SK-N-SH (cell line): ENCODE results near the gene ADAMTSL5. TPM values are rescaled to one million over a fixed set of nuclear protein-coding genes. Genes with fewer than 3 reads are reported as not detected.

Experiments used
- CTCF ChIA-PET: fragments of 300-600, 350-600 bp; formaldehyde crosslinking; extraction: SDS; loops from one replicate; lab custom pipeline; 2021; lab: Yijun Ruan, JAX
- POLR2A ChIA-PET: fragments of 350-600 bp; sonication (Branson Sonifier 250); formaldehyde crosslinking; extraction: SDS; loops from one replicate; lab custom pipeline; 2020; ENCODE audit warnings: antibody characterized with exemption, inconsistent platforms; lab: Yijun Ruan, JAX
- DNase-seq: peaks from one replicate; pipeline ENCODE4 v3.0.0; 2012
- H2AFZ ChIP-seq: fragments of 200-600 bp; sonication (generic); 2 replicates; pipeline ENCODE4 v1.8.1; 2016; ENCODE audit warnings: antibody characterized with exemption, mild to moderate bottlenecking, low read depth
- H3F3A ChIP-seq: fragments of 200-600 bp; sonication (generic); replicated peaks from 2 replicates; pipeline ENCODE3; 2016; ENCODE audit warnings: antibody characterized with exemption, mild to moderate bottlenecking; ENCODE audit not compliant: insufficient read depth
- H3K27ac ChIP-seq, 2 experiments: fragments of 200-500 bp in 1 of 2; fragments of 200-600 bp in 1 of 2; sonication (Bioruptor generic) in 1 of 2; sonication (generic), shearing (Covaris generic) in 1 of 2; 2 replicates each; pipeline versions ENCODE4 v1.5.1 to v1.6.1; 2014 to 2016; ENCODE audit warnings: low read depth in 2 of 2, inconsistent platforms in 1 of 2, low read length in 1 of 2, mild to moderate bottlenecking in 1 of 2, mixed read lengths in 1 of 2
- H3K27me3 ChIP-seq: fragments of 200-600 bp; sonication (generic), shearing (Covaris generic); 2 replicates; pipeline ENCODE4 v1.6.1; 2016; ENCODE audit warnings: mixed run types; ENCODE audit not compliant: insufficient read depth
- H3K36me3 ChIP-seq, 2 experiments: fragments of 200-500 bp in 1 of 2; fragments of 200-600 bp in 1 of 2; sonication (Bioruptor generic) in 1 of 2; sonication (generic) in 1 of 2; replicated peaks in 1 of 2; 2 replicates each; pipeline versions ENCODE3 to v1.5.1; 2014 to 2016; ENCODE audit warnings: low read length in 1 of 2, mild to moderate bottlenecking in 1 of 2; ENCODE audit not compliant: insufficient read depth in 2 of 2, control insufficient read depth in 1 of 2
- H3K4me1 ChIP-seq, 2 experiments: fragments of 200-500 bp in 1 of 2; fragments of 200-600 bp in 1 of 2; sonication (Bioruptor generic) in 1 of 2; sonication (generic), shearing (Covaris generic) in 1 of 2; 2 replicates each; pipeline versions ENCODE4 v1.5.1 to v1.6.1; 2014 to 2016; ENCODE audit warnings: low read depth in 1 of 2, low read length in 1 of 2, mixed run types in 1 of 2; ENCODE audit not compliant: insufficient read depth in 2 of 2, control insufficient read depth in 1 of 2
- H3K4me2 ChIP-seq: fragments of 200-600 bp; sonication (generic), shearing (Covaris generic); 2 replicates; pipeline ENCODE4 v1.6.1; 2017; ENCODE audit warnings: mixed run types
- H3K4me3 ChIP-seq, 2 experiments: fragments of 200-500 bp in 1 of 2; fragments of 200-600 bp in 1 of 2; sonication (Bioruptor generic) in 1 of 2; sonication (generic), shearing (Covaris generic) in 1 of 2; 2 replicates each; pipeline versions ENCODE4 v1.5.1 to v1.8.1; 2014 to 2016; ENCODE audit warnings: low read depth in 2 of 2, inconsistent platforms in 1 of 2, low read length in 1 of 2, mild to moderate bottlenecking in 1 of 2, mixed read lengths in 1 of 2, moderate library complexity in 1 of 2
- H3K79me2 ChIP-seq: fragments of 200-600 bp; sonication (generic); 2 replicates; pipeline ENCODE4 v1.8.1; 2017; ENCODE audit warnings: mild to moderate bottlenecking; ENCODE audit not compliant: insufficient read depth
- H3K9ac ChIP-seq: fragments of 200-600 bp; sonication (generic); 2 replicates; pipeline ENCODE4 v1.6.1; 2017; ENCODE audit warnings: mixed run types
- H3K9me2 ChIP-seq: fragments of 200-600 bp; sonication (generic); 2 replicates; pipeline ENCODE4 v1.6.1; 2017; ENCODE audit warnings: mixed run types
- H3K9me3 ChIP-seq: fragments of 200-600 bp; sonication (generic); 2 replicates; pipeline ENCODE4 v1.6.1; 2017; ENCODE audit warnings: mixed run types, mild to moderate bottlenecking, moderate library complexity
- H4K20me1 ChIP-seq: fragments of 200-600 bp; sonication (generic); 2 replicates; pipeline ENCODE4 v1.6.1; 2017; ENCODE audit warnings: mild to moderate bottlenecking, mixed run types; ENCODE audit not compliant: insufficient read depth
- CHD2 ChIP-seq: fragments of 150-350 bp; IDR thresholded peaks from 2 replicates; pipeline ENCODE4 v1.6.1; 2018; ENCODE audit warnings: low read length; ENCODE audit not compliant: partially characterized antibody
- ELF1 ChIP-seq: IDR thresholded peaks from 2 replicates; pipeline ENCODE4 v1.4.0; 2012
- EP300 ChIP-seq, 2 experiments: IDR thresholded peaks; 2 replicates each; pipeline versions ENCODE4 v1.4.0 to v1.6.1; 2012; ENCODE audit warnings: borderline replicate concordance in 1 of 2, low read depth in 1 of 2, low read length in 1 of 2
- EZH2phosphoT487 ChIP-seq: fragments of 200-600 bp; sonication (generic); IDR thresholded peaks from 2 replicates; pipeline ENCODE4 v1.6.1; 2017; ENCODE audit warnings: low read depth, mixed run types, mild to moderate bottlenecking, antibody characterized with exemption, moderate library complexity, borderline replicate concordance
- GABPA ChIP-seq: IDR thresholded peaks from 2 replicates; pipeline ENCODE4 v1.4.0; 2012; ENCODE audit warnings: low read depth, mild to moderate bottlenecking
- GATA2 ChIP-seq: sonication (generic); formaldehyde crosslinking; IDR thresholded peaks from 2 replicates; pipeline ENCODE4 v1.5.0; 2020; ENCODE audit warnings: mild to moderate bottlenecking, missing genetic modification reagents
- JUND ChIP-seq: IDR thresholded peaks from 2 replicates; pipeline ENCODE4 v1.4.0; 2012
- MXI1 ChIP-seq: IDR thresholded peaks from 2 replicates; pipeline ENCODE4 v1.6.1; 2012; ENCODE audit warnings: mild to moderate bottlenecking, low read depth, low read length, improper control_type of control experiment
- NRF1 ChIP-seq: IDR thresholded peaks from 2 replicates; pipeline ENCODE4 v1.6.1; 2012; ENCODE audit warnings: low read depth, mild to moderate bottlenecking, low read length
- POLR2AphosphoS5 ChIP-seq: IDR thresholded peaks from 2 replicates; pipeline ENCODE4 v1.6.1; 2012; ENCODE audit warnings: low read depth, low read length
- RAD21 ChIP-seq: IDR thresholded peaks from 2 replicates; pipeline ENCODE4 v1.6.1; 2012; ENCODE audit warnings: mild to moderate bottlenecking, low read length
- RFX5 ChIP-seq: IDR thresholded peaks from 2 replicates; pipeline ENCODE4 v1.6.1; 2012; ENCODE audit warnings: mild to moderate bottlenecking, improper control_type of control experiment, low read length
- RXRA ChIP-seq: IDR thresholded peaks from 2 replicates; pipeline ENCODE4 v1.4.0; 2012; ENCODE audit warnings: low read depth, mild to moderate bottlenecking, borderline replicate concordance
- TCF12 ChIP-seq: IDR thresholded peaks from 2 replicates; pipeline ENCODE4 v1.4.0; 2012
- YY1 ChIP-seq: IDR thresholded peaks from 2 replicates; pipeline ENCODE4 v1.4.0; 2012; ENCODE audit warnings: low read depth, mild to moderate bottlenecking
- WGBS: methylation state at CpG from one replicate; pipeline ENCODE4 v1.1.6; 2017; ENCODE audit warnings: low lambda C conversion rate; 5-methylcytosine and 5-hydroxymethylcytosine counted together
- polyA plus RNA-seq, 3 experiments: library from polyadenylated mRNA; depleted of rRNA; stranded (reverse); fragments of >200 nt; gene quantifications; 2 replicates each; pipeline ENCODE4 v1.2.3, GENCODE V29; 2012
- TF ChIP-seq, protein P1 (sequence below): IDR thresholded peaks from 2 replicates; pipeline ENCODE4 v1.4.0; 2012; ENCODE audit warnings: low read depth
- TF ChIP-seq, protein P2 (sequence below): fragments of 150-350 bp; IDR thresholded peaks from 2 replicates; pipeline ENCODE4 v1.6.1; 2017; ENCODE audit warnings: antibody characterized with exemption, low read length, low read depth, borderline replicate concordance
- TF ChIP-seq, protein P3 (sequence below): IDR thresholded peaks from 2 replicates; pipeline ENCODE4; 2012
- TF ChIP-seq, protein P4 (sequence below): fragments of 150-350 bp; IDR thresholded peaks from 2 replicates; pipeline ENCODE4 v1.6.1; 2016; ENCODE audit warnings: mild to moderate bottlenecking, low read depth, low read length
- TF ChIP-seq, protein P5 (sequence below): IDR thresholded peaks from 2 replicates; pipeline ENCODE4 v1.4.0; 2012; ENCODE audit warnings: low read depth, borderline replicate concordance

The ADAMTSL5 gene
- polyA plus RNA-seq, 1 of the 3 experiments (the other 2 are of a cell fraction) = 5.7 TPM

- POLR2A ChIA-PET = interaction anchor here (0.6 kb wide), 1 partner anchor 730 kb away, joined by 5 read pairs; no protein-coding TSS in a partner anchor
Observed at GRCh38 chr19:1533510-1534150, 20.8 kb upstream of the ADAMTSL5 start.

More at GRCh38 chr19:1533510-1534150, 20.8 kb upstream of the ADAMTSL5 start:
- H3K27me3 ChIP-seq = peaks cover 24% of the 10 kb centered on the region
- H2AFZ ChIP-seq = no peak overlapping the region
- no peaks in the 10 kb centered on the region for H3K9me2 ChIP-seq
- CTCF ChIA-PET = interaction anchor here (2.1 to 7.1 kb wide), 2 partner anchors 13 to 139 kb away, joined by 6 to 41 read pairs; no protein-coding TSS in a partner anchor
- no peak for DNase-seq
- TF ChIP-seq GABPA = no peak
- no peak for TF ChIP-seq ELF1
- TF ChIP-seq, protein P1, sequence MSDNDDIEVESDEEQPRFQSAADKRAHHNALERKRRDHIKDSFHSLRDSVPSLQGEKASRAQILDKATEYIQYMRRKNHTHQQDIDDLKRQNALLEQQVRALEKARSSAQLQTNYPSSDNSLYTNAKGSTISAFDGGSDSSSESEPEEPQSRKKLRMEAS = no peak
- no peak for TF ChIP-seq MXI1
- no peak for TF ChIP-seq RAD21
- TF ChIP-seq YY1 = no peak
- no peak for TF ChIP-seq JUND
- no peak for TF ChIP-seq TCF12
- TF ChIP-seq, protein P2, sequence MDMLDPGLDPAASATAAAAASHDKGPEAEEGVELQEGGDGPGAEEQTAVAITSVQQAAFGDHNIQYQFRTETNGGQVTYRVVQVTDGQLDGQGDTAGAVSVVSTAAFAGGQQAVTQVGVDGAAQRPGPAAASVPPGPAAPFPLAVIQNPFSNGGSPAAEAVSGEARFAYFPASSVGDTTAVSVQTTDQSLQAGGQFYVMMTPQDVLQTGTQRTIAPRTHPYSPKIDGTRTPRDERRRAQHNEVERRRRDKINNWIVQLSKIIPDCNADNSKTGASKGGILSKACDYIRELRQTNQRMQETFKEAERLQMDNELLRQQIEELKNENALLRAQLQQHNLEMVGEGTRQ = no peak
- TF ChIP-seq EP300 (IDR thresholded peaks at IDR 0.05; ENCODE audit: borderline replicate concordance in 1 of 2, low read depth in 1 of 2, low read length in 1 of 2) = no peak
- no peak for TF ChIP-seq RXRA
- no peak for TF ChIP-seq RFX5
- no peak for TF ChIP-seq POLR2AphosphoS5
- no peak for TF ChIP-seq EZH2phosphoT487
- TF ChIP-seq, protein P3, sequence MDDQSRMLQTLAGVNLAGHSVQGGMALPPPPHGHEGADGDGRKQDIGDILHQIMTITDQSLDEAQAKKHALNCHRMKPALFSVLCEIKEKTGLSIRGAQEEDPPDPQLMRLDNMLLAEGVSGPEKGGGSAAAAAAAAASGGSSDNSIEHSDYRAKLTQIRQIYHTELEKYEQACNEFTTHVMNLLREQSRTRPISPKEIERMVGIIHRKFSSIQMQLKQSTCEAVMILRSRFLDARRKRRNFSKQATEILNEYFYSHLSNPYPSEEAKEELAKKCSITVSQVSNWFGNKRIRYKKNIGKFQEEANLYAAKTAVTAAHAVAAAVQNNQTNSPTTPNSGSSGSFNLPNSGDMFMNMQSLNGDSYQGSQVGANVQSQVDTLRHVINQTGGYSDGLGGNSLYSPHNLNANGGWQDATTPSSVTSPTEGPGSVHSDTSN = no peak
- TF ChIP-seq, protein P4, sequence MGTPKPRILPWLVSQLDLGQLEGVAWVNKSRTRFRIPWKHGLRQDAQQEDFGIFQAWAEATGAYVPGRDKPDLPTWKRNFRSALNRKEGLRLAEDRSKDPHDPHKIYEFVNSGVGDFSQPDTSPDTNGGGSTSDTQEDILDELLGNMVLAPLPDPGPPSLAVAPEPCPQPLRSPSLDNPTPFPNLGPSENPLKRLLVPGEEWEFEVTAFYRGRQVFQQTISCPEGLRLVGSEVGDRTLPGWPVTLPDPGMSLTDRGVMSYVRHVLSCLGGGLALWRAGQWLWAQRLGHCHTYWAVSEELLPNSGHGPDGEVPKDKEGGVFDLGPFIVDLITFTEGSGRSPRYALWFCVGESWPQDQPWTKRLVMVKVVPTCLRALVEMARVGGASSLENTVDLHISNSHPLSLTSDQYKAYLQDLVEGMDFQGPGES = no peak
- TF ChIP-seq GATA2 = no peak
- TF ChIP-seq, protein P5, sequence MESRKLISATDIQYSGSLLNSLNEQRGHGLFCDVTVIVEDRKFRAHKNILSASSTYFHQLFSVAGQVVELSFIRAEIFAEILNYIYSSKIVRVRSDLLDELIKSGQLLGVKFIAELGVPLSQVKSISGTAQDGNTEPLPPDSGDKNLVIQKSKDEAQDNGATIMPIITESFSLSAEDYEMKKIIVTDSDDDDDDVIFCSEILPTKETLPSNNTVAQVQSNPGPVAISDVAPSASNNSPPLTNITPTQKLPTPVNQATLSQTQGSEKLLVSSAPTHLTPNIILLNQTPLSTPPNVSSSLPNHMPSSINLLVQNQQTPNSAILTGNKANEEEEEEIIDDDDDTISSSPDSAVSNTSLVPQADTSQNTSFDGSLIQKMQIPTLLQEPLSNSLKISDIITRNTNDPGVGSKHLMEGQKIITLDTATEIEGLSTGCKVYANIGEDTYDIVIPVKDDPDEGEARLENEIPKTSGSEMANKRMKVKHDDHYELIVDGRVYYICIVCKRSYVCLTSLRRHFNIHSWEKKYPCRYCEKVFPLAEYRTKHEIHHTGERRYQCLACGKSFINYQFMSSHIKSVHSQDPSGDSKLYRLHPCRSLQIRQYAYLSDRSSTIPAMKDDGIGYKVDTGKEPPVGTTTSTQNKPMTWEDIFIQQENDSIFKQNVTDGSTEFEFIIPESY = no peak
- TF ChIP-seq CHD2 = no peak
- TF ChIP-seq NRF1 = no peak
- peaks cover 0 to under 1% of the 10 kb centered on the region in 2 experiments; a peak in 1 of 4 replicates for H3K4me1 ChIP-seq
- no peak overlapping the region for H3K27ac ChIP-seq
- 37% methylated on average over 7 of the region's 23 CpGs for WGBS
- H3K9me3 ChIP-seq = no peaks in the 10 kb centered on the region
- no peaks in the 10 kb centered on the region for H3K79me2 ChIP-seq
- H3K4me2 ChIP-seq = no peak overlapping the region
- H3K36me3 ChIP-seq = no peaks in the 10 kb centered on the region
- no peak overlapping the region for H3K4me3 ChIP-seq
- no peak overlapping the region for H3K9ac ChIP-seq
- no peaks in the 10 kb centered on the region for H4K20me1 ChIP-seq
- H3F3A ChIP-seq = no peaks in the 10 kb centered on the region
